ENCODE data around the gene BSG. TPM values are rescaled to one million over a fixed set of nuclear protein-coding genes. Genes with fewer than 3 reads are reported as not detected.
"Not testable (repeated sequence)": the region's sequence is repeated elsewhere in the genome, so short reads cannot be mapped to it uniquely, and the experiment has no call there.

The BSG gene
- total RNA-seq, 1 donor from 2014 or later, result 464 TPM

- Mint-ChIP-seq H3K27ac (peak overlapping the region; percentile 57), H3K4me3 (ENCODE audit: low read depth) (no peak overlapping the region), H3K4me1 (ENCODE audit: low read depth) (no peaks in the 10 kb centered on the region), H3K36me3 (ENCODE audit: insufficient read depth) (peaks cover 1% of the 10 kb centered on the region), H3K27me3 (peaks cover 12% of the 10 kb centered on the region), H3K9me3 (ENCODE audit: low read depth) (no peaks in the 10 kb centered on the region)
- DNase-seq (ENCODE audit: low spot score, unreplicated experiment), result no peak
- no peak for TF ChIP-seq CTCF (IDR thresholded peaks at IDR 0.05; ENCODE audit: unreplicated experiment)
These were observed 11.5 kb downstream of the BSG start for GRCh38 chr19:583968-584239.

GRCh38 chr19:584240-585001 is 12.0 kb downstream of the BSG start:
- Mint-ChIP-seq H3K27ac (no peak overlapping the region), H3K36me3 (ENCODE audit: insufficient read depth) (peaks cover 1% of the 10 kb centered on the region), H3K4me3 (ENCODE audit: low read depth) (no peak overlapping the region), H3K9me3 (ENCODE audit: low read depth) (no peaks in the 10 kb centered on the region), H3K27me3 (peaks cover 14% of the 10 kb centered on the region), H3K4me1 (ENCODE audit: low read depth) (no peaks in the 10 kb centered on the region)
- DNase-seq (ENCODE audit: low spot score, unreplicated experiment), result peak; percentile 71
- TF ChIP-seq CTCF (IDR thresholded peaks at IDR 0.05; ENCODE audit: unreplicated experiment), result peak; percentile 92

GRCh38 chr19:585146-585545 is 12.8 kb downstream of the BSG start:
- not testable (repeated sequence) for H3K27ac Mint-ChIP-seq; H3K9me3 Mint-ChIP-seq (ENCODE audit: low read depth); H3K4me3 Mint-ChIP-seq (ENCODE audit: low read depth); DNase-seq (ENCODE audit: low spot score, unreplicated experiment); H3K4me1 Mint-ChIP-seq (ENCODE audit: low read depth); H3K36me3 Mint-ChIP-seq (ENCODE audit: insufficient read depth)
- peaks cover 14% of the 10 kb centered on the region for H3K27me3 Mint-ChIP-seq

- Mint-ChIP-seq H3K27ac (no peak overlapping the region), H3K4me3 (ENCODE audit: low read depth) (no peak overlapping the region)
These were observed 13.2 kb downstream of the BSG start for GRCh38 chr19:585551-586110.

GRCh38 chr19:588093-588740 is 15.8 kb downstream of the BSG start:
- peak; percentile 41 for DNase-seq (ENCODE audit: low spot score, unreplicated experiment)
- no peaks in the 10 kb centered on the region for H3K36me3 Mint-ChIP-seq (ENCODE audit: insufficient read depth)
- H3K27me3 Mint-ChIP-seq, result peaks cover 27% of the 10 kb centered on the region
- no peak overlapping the region for H3K4me3 Mint-ChIP-seq (ENCODE audit: low read depth)
- H3K9me3 Mint-ChIP-seq (ENCODE audit: low read depth), result no peaks in the 10 kb centered on the region
- H3K27ac Mint-ChIP-seq, result no peak overlapping the region
- TF ChIP-seq CTCF (IDR thresholded peaks at IDR 0.05; ENCODE audit: unreplicated experiment), result peak; percentile 55
- H3K4me1 Mint-ChIP-seq (ENCODE audit: low read depth), result peaks cover 2% of the 10 kb centered on the region

More at GRCh38 chr19:585551-586110, 13.2 kb downstream of the BSG start:
- H3K9me3 Mint-ChIP-seq (ENCODE audit: low read depth), result no peaks in the 10 kb centered on the region
- no peak for DNase-seq (ENCODE audit: low spot score, unreplicated experiment)
- H3K36me3 Mint-ChIP-seq (ENCODE audit: insufficient read depth), result peaks cover 1% of the 10 kb centered on the region
- peaks cover 14% of the 10 kb centered on the region for H3K27me3 Mint-ChIP-seq
- no peak for TF ChIP-seq CTCF (IDR thresholded peaks at IDR 0.05; ENCODE audit: unreplicated experiment)
- no peaks in the 10 kb centered on the region for H3K4me1 Mint-ChIP-seq (ENCODE audit: low read depth)

Measured in progenitor cell of endocrine pancreas (in vitro differentiated cells).